ENCODE data around the gene OSBPL5.
A peak's percentile ranks its signal among the peaks of the same experiment; 100 is the strongest.

The OSBPL5 gene

DNA sequence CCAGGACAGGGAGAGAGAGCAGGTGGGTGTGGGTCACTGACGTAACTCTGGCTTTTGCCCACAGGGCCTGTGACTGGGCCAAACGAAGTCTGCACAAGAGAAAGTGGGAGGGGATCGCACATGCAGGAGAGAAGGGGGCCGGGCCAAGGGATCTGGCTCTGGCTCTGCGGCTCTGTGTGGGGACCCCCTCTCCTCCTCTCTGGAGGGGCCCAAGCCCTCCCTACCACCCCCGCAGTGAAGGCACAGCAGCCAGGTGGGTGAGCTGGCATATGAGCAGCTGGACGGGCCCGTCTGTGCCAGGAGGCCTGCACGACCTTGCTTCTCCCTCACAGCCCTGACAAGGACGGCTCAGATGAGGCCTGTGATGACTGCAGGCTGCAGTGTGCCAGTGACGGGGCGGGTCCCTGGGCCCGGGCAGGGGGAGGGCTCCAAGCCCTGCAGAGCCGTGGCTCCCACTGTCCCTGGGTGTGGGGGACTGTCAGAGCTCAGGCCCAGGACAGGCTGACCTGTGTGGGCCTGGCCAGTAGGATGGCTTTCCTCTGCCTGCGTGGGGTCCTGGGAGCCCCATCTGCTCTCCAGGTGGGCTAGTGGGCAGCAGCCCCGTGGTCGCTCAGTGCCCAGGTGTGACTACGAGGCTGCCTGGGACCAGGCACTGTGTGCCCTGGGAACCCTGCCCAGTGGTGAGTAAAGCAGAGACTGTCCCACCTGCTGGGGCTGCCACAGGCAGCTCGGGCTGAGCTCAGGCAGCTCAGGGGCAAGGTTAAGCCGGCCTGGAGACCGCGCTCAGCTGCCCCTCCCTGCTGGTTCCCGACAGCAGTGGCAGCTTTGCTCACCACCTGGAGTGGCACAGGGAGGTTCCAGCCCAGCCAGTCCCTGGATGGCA, 31.3 kb upstream of the OSBPL5 start:
- intact Hi-C loops (cut with DNase I; ENCODE audit: low total_unique reads), result no loop called here
- no peak overlapping the region for H3K4me3 ChIP-seq
- DNase-seq, result peak in 1 of 2 donors; percentile 60
- TF ChIP-seq, protein P1, sequence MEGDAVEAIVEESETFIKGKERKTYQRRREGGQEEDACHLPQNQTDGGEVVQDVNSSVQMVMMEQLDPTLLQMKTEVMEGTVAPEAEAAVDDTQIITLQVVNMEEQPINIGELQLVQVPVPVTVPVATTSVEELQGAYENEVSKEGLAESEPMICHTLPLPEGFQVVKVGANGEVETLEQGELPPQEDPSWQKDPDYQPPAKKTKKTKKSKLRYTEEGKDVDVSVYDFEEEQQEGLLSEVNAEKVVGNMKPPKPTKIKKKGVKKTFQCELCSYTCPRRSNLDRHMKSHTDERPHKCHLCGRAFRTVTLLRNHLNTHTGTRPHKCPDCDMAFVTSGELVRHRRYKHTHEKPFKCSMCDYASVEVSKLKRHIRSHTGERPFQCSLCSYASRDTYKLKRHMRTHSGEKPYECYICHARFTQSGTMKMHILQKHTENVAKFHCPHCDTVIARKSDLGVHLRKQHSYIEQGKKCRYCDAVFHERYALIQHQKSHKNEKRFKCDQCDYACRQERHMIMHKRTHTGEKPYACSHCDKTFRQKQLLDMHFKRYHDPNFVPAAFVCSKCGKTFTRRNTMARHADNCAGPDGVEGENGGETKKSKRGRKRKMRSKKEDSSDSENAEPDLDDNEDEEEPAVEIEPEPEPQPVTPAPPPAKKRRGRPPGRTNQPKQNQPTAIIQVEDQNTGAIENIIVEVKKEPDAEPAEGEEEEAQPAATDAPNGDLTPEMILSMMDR (IDR thresholded peaks at IDR 0.05), result no peak
- no peaks in the 10 kb centered on the region for H3K36me3 ChIP-seq
- H3K9me3 ChIP-seq, result no peaks in the 10 kb centered on the region
- H3K27me3 ChIP-seq, result peaks cover 0 to 78% of the 10 kb centered on the region in 2 donors
- no peaks in the 10 kb centered on the region for H3K4me1 ChIP-seq
- no peak overlapping the region for H3K27ac ChIP-seq

DNA sequence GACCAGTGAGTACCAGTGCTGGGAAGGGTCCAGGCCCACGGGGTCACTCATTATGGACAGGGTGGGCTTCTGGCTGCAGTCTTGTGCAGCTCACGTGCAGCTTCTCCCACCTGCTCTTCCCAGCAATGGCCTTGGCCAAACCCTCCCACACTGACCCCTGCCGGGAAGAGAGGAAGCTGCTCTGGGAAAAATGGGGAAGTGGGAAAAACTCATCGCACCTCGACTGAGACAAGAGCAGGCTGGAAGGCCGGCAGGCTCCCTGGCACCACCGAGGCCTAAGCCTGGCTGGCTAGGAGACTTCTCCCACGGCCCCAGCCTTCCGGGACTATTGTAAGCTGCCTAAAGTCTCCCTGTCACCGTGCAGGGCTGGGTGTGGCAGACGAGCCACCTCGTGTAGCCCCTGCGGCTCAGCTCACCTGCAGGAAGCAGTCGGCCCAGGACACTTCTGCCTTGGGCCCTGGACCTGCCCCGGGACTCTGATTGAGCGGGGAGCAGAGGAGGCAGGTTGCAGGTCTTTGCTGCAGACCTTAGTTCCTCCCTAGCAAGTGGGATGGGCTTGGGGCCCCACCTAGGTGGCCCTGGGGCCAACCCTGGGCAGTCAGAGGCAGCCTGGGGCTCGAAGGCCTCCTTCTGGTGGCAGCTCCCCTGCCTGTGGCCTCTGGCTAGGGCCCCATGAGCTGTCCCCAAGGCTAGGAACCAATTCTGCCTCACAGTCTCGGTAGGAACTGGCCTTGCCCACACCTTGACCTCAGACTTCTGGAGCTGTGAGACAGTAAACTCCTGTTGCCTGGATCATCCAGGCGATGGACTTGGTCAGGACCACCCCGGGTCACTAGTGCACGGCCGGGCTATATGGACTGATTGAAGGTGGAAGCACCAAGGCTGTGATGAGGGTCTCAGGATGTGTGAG, 30.4 kb upstream of the OSBPL5 start:
- Histone ChIP-seq H3K36me3 (no peaks in the 10 kb centered on the region), H3K27me3 (peaks cover 0 to 69% of the 10 kb centered on the region in 2 donors), H3K4me1 (no peaks in the 10 kb centered on the region), H3K27ac (no peak overlapping the region), H3K4me3 (no peak overlapping the region), H3K9me3 (no peaks in the 10 kb centered on the region)
- TF ChIP-seq, protein P1 (IDR thresholded peaks at IDR 0.05), result peak; percentile 40 to 42
- intact Hi-C loops (cut with DNase I; ENCODE audit: low total_unique reads), result no loop called here
- DNase-seq, result peak in 1 of 2 donors; percentile 63

DNA sequence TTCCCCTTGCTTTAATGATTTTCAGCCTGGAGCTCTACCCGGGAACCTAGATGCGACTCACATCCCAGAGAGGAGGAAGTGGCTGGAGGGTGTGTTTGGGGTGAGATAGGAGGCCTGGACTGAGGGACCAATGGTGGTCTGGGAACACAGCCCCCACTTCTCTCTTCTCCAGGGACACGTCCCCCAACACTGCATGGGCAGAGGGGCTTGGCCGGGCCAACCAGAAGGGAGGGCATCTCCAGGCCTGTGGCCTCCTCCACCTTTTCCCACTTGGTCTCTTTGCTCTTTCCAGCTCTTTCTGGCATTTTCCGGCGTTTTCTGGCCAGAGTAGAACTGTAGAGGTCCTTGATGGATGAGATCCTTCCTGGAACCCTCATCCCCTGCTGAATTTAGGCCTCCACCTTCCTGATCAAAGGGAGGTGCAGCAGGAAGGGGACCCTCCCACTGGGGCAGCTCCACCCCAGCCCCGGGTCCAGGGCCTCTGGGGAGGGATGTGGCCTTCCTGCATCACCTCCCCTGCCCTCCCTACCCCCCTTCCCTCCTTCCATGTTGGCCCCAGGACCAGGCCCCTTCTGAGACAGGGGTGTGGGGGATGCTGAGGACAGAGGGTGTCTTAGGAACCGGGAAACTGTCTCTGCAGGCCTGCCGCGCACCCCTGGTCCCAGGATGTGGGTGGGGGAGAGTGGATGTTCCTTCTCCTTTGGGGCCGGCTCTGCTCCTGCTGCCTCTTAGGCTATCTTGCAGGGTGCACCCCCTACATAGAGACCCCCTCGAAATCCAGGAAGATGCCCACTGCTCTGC, 29.1 kb upstream of the OSBPL5 start:
- intact Hi-C loops (cut with DNase I; ENCODE audit: low total_unique reads), result no loop called here
- H3K4me1 ChIP-seq, result no peaks in the 10 kb centered on the region
- H3K27ac ChIP-seq, result no peak overlapping the region
- TF ChIP-seq, protein P1 (IDR thresholded peaks at IDR 0.05), result no peak
- DNase-seq, result peak in 1 of 2 donors; percentile 59
- H3K4me3 ChIP-seq, result no peak overlapping the region
- H3K9me3 ChIP-seq, result no peaks in the 10 kb centered on the region
- H3K36me3 ChIP-seq, result no peaks in the 10 kb centered on the region
- peaks cover 0 to 66% of the 10 kb centered on the region in 2 donors for H3K27me3 ChIP-seq

DNA sequence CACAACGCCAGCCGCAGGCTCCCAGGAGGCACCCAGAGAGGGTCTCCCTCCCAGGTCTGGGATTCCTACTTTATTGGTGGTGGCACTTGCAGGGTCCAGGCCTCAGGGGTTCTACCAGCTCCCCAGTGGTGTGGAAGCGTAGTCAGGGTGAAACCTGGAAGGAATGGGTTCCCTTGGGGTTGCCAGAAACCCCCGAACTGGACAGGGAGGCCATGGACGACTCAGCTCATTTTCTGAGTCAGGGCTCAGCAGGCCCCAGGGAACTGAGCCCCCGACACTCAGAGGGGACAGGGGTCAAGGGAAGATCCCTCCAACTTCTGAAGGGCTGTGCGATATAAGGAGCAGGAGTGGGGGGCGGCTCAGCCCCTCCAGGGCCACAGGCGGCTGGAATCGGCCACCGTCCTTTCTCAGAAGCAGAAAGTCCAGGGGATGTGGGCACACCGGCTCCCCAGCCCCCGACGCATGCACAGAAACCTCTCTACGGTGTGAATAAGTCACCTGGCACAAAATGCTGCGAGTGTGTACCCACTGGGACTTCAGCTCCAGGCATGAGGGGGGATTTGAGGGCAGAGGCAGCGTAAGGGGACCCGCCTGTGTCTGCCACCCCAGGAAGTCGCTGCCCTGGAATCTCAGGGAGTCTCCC, 28.4 kb upstream of the OSBPL5 start:
- Histone ChIP-seq H3K9me3 (no peaks in the 10 kb centered on the region), H3K4me1 (no peaks in the 10 kb centered on the region)

More for the DNA sequence above, 28.4 kb upstream of the OSBPL5 start:
- Histone ChIP-seq H3K27ac (no peak overlapping the region), H3K4me3 (no peak overlapping the region), H3K36me3 (no peaks in the 10 kb centered on the region), H3K27me3 (peaks cover 0 to 67% of the 10 kb centered on the region in 2 donors)
- DNase-seq, result peak in 1 of 2 donors; percentile 48
- intact Hi-C loops (cut with DNase I; ENCODE audit: low total_unique reads), result no loop called here
- TF ChIP-seq, protein P1 (IDR thresholded peaks at IDR 0.05), result no peak

Measured in tibial artery (tissue), 4 donors.